SW 1271 (cell line): Measurements from ENCODE around the gene SYNGR2.

Experiments
- DNase-seq, 2 experiments: peaks; one replicate each; lab custom pipeline; 2025; lab: John Stamatoyannopoulos, UW

SYNGR2 gene

DNA sequence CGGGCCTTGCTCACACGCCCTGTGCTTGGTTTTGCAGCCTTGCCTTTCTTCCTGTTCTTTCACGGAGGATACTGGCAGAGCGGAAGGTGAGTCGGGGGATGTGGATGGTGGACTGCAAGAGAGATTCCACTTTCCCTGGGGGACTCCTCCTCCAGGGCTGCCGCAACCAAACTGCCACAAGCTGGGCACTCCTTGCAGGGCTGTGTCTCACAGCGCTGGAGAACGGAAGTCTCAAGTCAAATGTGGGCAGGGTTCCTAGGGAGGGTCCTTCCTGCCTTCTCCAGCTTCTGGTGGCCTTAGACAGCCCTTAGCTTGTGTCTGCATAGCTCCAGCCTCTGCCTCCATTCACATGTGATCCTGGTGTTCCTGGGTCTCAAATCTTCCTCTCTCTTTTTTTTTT lies 34.3 kb downstream of the SYNGR2 start:
- no peak for DNase-seq

DNA sequence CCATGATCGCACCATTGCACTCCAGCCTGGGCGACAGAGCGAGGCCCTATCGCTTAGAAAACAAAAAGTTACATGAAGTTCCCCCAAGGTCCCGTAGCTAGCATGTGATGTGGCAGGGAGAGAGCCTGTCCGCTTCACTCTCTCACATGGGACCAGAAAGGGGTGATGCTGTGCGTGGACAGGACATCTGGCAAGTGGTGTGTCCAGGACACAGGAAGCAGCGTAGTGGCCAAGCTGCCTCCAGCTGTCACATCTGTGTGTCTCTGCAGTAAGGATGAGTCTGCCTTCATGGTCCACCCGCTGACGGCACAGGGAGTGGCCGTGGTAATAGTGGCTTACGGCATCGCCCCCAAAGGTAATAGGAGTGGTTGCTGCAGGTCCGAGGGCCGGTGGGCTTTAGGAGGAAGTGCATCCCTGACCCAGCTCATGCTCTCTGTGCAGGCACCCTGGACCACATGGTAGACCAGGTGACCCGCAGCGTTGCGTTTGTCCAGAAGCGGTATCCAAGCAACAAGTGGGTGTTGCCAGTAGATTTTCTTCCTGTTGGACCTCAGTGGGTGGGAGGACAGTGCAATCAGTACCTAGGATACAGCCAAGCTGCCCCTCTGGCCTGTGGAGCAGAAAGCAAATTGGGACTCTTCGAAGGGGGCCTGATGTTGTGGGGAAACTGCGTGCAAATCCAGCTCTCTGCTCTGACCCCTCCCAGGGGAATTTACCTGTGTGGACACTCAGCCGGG lies 36.2 kb downstream of the SYNGR2 start:
- DNase-seq, result no peak

DNA sequence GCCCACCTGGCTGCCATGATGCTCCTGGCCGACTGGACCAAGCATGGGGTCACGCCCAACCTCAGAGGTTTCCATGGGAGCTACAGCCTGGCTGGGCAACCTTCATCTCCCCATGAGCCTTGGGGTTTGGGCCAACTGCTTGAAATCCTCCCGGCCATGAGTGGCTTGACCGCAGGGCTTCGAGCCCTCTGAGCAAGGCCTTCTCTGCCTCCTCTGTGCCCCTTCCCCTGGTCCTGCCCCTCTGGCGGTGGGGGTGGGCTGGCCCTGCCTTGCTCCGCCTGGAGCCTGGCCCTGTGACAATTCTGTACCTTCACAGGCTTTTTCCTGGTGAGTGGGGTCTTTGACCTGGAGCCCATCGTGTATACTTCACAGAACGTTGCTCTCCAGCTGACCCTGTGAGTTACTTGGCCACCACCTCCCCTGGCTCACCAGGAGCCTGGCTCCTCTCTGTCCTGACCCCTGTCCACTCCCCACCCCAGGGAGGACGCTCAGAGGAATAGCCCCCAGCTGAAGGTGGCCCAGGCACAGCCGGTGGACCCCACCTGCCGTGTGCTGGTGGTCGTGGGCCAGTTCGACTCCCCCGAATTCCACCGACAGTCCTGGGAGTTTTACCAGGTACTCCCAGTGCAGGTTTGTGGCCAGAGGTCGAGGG lies 36.9 kb downstream of the SYNGR2 start:
- no peak for DNase-seq

DNA sequence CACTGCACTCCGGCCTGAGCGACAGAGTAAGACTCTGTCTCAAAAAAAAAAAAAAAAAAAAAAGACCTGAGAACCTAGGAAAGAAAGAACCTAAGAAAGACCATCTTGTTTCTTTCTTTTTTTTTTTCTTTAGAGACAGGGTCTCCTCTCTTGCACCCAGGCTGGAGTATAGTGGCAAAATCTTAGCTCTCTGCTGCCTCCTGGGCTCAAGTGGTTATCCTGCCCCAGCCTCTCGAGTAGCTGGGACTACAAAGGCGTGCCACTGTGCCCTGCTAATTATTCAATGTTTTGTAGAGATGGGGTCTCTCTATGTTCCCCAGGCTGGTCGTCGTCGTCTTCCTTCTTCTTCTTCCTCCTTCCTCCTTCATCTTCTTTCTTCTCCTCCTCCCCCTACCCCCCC lies 37.9 kb downstream of the SYNGR2 start:
- DNase-seq, result no peak

DNA sequence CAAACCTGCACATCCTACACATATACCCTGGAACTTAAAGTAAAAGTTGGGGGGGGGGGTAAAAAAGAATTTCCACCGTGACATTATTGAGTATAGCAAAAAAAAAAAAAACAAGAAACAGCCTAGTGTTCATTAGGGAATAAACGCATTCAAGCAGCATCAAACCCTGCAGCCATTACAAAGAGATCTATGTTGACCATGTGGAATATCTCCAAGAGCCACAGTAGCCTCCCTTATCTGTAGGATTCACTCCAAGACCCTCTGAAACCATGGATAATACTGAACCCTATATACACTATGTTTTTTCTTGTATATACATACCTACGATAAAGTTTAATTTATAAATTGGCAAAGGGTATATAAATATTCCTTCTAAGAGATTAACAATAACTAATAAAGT lies 40.1 kb downstream of the SYNGR2 start:
- DNase-seq, result no peak

DNA sequence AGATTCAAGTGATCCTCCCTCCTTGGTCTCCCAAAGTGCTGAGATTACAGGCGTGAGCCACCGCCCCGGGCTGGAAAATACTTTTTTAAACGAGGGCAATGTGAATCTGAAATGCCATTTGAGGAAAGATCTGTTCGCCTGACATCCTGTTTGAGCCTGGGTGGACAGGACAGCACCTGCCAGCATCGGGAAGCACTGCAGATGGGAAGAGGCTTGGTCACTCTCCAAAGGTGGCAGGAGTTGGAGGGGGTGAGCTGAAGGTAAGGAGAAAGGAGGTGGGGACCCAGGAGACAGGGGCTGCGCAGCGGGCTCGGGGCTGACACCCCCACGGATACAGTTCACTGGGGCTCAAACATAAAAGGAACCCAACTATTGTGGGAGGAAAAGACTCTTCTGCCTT lies 41.7 kb downstream of the SYNGR2 start:
- no peak for DNase-seq

DNA sequence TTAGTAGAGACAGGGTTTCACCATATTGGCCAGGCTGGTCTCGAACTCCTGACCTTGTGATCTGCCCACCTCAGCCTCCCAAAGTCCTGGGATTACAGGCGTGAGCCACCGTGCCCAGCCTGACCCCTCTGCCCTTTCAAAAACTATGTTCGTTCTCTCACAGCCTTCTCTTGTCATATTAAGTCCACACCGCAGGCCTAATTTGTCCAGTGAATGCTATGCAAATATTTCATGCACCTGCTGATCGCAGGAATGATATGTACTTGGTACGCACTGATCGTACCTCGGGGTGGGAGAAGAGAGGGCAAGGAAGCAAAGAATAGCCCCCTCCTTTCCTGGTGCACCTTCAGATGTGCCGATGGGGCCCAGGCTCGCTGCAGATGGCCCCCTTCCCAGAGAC lies 42.7 kb downstream of the SYNGR2 start:
- no peak for DNase-seq

DNA sequence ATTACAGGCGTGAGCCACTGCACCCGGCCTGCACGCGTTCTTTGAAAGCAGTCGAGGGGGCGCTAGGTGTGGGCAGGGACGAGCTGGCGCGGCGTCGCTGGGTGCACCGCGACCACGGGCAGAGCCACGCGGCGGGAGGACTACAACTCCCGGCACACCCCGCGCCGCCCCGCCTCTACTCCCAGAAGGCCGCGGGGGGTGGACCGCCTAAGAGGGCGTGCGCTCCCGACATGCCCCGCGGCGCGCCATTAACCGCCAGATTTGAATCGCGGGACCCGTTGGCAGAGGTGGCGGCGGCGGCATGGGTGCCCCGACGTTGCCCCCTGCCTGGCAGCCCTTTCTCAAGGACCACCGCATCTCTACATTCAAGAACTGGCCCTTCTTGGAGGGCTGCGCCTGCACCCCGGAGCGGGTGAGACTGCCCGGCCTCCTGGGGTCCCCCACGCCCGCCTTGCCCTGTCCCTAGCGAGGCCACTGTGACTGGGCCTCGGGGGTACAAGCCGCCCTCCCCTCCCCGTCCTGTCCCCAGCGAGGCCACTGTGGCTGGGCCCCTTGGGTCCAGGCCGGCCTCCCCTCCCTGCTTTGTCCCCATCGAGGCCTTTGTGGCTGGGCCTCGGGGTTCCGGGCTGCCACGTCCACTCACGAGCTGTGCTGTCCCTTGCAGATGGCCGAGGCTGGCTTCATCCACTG lies 45.8 kb downstream of the SYNGR2 start, which contains the start of gene BIRC5:
TSS of gene BIRC5 (plus strand) at position 238 of the 690 bp plus-strand sequence. CDS start at position 302, 64 bp downstream.
- DNase-seq, result peak; percentile 52 to 83

DNA sequence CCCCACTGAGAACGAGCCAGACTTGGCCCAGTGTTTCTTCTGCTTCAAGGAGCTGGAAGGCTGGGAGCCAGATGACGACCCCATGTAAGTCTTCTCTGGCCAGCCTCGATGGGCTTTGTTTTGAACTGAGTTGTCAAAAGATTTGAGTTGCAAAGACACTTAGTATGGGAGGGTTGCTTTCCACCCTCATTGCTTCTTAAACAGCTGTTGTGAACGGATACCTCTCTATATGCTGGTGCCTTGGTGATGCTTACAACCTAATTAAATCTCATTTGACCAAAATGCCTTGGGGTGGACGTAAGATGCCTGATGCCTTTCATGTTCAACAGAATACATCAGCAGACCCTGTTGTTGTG lies 46.3 kb downstream of the SYNGR2 start:
- no peak for DNase-seq

DNA sequence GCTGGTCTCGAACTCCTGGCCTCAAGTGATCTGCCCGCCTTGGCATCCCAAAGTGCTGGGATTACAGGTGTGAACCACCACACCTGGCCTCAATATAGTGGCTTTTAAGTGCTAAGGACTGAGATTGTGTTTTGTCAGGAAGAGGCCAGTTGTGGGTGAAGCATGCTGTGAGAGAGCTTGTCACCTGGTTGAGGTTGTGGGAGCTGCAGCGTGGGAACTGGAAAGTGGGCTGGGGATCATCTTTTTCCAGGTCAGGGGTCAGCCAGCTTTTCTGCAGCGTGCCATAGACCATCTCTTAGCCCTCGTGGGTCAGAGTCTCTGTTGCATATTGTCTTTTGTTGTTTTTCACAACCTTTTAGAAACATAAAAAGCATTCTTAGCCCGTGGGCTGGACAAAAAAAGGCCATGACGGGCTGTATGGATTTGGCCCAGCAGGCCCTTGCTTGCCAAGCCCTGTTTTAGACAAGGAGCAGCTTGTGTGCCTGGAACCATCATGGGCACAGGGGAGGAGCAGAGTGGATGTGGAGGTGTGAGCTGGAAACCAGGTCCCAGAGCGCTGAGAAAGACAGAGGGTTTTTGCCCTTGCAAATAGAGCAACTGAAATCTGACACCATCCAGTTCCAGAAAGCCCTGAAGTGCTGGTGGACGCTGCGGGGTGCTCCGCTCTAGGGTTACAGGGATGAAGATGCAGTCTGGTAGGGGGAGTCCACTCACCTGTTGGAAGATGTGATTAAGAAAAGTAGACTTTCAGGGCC lies 51.2 kb downstream of the SYNGR2 start:
- DNase-seq, result no peak
